HG03108 (cell line): ENCODE results near the gene CYP2A13.
"Not testable (repeated sequence)": the region's sequence is repeated elsewhere in the genome, so short reads cannot be mapped to it uniquely, and the experiment has no call there.

ENCODE experiments used
- ATAC-seq: cut with Tn5 transposase; IDR thresholded peaks from one replicate; pipeline ENCODE4 v1.9.1; 2021; ENCODE audit warnings: moderate library complexity; ENCODE audit not compliant: unreplicated experiment

Gene CYP2A13, protein sequence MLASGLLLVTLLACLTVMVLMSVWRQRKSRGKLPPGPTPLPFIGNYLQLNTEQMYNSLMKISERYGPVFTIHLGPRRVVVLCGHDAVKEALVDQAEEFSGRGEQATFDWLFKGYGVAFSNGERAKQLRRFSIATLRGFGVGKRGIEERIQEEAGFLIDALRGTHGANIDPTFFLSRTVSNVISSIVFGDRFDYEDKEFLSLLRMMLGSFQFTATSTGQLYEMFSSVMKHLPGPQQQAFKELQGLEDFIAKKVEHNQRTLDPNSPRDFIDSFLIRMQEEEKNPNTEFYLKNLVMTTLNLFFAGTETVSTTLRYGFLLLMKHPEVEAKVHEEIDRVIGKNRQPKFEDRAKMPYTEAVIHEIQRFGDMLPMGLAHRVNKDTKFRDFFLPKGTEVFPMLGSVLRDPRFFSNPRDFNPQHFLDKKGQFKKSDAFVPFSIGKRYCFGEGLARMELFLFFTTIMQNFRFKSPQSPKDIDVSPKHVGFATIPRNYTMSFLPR

GRCh38 chr19:41088151-41088550, at the start of gene CYP2A13:
TSS of gene CYP2A13 (plus strand) at chr19:41088451. CDS start at chr19:41088472, 21 bp downstream.
- no peak for ATAC-seq

DNA sequence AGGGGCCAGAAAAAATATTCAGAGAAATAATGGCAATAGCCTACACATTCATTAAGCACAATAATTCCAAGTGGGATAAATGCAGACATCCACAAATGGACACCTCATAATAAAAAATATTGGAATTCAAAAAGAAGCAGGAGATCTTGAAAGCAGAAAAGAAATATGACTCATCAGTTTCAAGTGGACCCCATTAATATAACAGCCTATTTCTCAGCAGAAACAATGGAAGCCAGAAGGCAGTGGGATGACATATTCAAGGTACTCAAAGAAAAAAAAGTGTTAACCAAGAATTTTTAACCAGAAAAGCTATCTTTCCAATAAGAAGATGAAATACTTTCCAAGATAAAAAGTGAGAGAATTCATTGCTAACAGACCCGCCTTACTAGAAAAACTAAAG, 48.4 kb upstream of the CYP2A13 start:
- ATAC-seq = no peak

- ATAC-seq = not testable (repeated sequence)
Observed at GRCh38 chr19:41045095-41045494, 43.2 kb upstream of the CYP2A13 start.

GRCh38 chr19:41050426-41050825, 37.8 kb upstream of the CYP2A13 start:
- no peak for ATAC-seq

- not testable (repeated sequence) for ATAC-seq
Observed at GRCh38 chr19:41052162-41052561, 36.1 kb upstream of the CYP2A13 start.

GRCh38 chr19:41053331-41053730, 34.9 kb upstream of the CYP2A13 start:
- ATAC-seq = not testable (repeated sequence)

DNA sequence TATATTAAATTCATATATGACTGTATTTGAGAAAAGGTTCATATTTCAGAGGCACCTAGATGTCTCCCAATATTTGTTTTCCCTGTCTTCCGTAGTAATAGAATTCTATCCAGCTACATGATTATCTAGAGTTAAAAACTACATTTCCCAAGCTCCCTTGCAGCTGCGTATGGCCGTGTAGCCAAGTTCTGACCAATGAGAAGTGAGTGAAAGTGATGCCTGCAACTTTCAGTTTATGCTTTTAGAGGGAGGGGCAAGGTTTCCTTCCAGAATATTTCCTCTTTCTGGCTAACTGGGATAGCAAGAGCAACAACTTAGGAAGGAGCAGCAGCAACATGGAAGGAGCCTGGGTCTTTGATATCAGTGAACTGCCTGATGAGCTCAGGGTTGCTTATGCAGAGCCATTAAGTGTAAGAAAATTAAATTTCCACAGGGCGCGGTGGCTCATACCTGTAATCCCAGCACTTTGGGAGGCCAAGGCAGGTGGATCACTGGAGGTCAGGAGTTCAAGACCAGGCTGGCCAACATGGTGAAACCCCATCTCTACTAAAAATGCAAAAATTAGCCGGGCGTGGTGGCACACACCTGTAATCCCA, 23.2 kb upstream of the CYP2A13 start:
- no peak for ATAC-seq

DNA sequence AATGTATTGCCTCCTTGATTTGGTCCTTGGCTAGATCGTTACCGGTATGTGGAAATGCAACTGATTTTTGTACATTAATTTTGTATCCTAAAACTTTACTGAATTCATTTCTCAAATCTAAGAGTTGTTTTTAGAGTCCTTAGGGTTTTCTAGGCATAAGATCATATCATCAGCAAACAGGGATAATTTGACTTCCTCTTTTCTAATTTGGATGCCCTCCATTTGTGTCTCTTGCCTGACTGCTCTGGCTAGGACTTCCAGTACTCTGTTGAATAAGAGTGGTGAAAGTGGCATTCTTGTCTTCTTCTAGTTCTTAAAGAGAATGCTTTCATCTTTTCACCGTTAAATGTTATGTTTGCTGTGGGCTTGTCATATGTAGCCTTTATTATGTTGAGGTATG, 12.0 kb upstream of the CYP2A13 start:
- no peak for ATAC-seq

GRCh38 chr19:41083516-41083915, 4.7 kb upstream of the CYP2A13 start:
- ATAC-seq = no peak

DNA sequence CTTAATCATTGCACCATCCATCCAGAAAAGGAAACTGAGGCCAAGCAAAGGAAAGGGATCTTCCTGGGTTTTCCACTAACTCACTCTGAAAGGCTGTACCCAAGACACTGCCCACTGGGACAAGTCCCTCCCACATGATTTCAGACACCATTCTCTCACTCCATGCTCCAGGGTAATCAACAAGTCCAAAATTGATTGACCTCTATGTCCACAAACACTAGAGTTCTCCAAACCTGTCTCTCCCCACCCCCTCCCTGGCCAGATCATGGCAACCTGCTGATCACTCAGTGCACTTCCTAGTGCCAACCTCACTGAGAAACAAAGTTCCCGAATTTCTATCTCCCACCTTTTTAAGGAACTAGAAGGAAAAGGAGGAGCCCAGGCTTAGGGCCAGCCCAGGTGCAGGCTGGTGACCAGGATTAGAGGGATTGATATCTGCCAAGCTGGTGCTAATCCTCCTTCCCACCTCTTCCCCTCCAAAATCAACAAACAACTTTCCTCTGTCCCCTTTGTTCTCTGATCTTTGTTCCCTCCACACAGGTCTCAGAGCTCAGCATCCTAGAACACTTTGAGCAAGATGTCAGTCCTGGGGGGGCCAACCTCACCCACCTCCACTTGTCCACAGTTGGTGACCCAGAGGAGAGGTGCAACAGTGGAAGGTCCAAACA, 2.4 kb upstream of the CYP2A13 start:
- ATAC-seq = no peak

DNA sequence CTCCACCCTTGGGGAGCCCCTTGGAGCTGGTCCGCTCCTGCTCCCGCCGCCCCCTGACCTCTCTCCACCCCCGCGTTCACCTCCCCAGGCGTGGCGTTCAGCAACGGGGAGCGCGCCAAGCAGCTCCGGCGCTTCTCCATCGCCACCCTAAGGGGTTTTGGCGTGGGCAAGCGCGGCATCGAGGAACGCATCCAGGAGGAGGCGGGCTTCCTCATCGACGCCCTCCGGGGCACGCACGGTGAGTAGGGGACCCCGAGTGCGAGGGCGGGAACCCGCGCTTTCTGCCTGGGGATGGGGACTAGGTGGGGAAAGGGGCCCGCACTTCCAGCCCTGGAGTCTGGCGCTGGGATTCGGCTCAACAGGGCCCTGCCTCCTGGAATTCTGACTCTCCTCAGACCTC, 1.7 kb downstream of the CYP2A13 start:
- no peak for ATAC-seq

GRCh38 chr19:41095703-41096102, 7.5 kb downstream of the CYP2A13 start:
- ATAC-seq = no peak

DNA sequence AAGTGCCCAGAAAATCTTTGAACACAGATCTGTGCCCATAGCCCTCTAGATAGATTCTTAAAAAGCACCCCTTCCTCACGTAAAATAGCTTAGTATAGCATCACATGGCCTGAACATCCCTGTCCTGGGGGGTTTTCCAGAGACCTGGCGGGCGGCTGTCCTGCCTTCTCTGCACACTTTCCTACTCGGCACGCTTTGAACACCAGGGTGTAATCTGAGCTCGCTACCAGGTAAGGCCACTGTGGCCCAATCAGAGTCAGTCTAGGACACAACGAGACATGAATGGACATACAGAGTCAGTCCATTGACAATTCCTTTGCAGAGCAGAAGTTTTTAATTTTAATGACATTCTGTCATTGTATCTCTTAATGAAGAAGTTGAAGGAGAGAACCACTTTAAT, 8.1 kb downstream of the CYP2A13 start:
- no peak for ATAC-seq

DNA sequence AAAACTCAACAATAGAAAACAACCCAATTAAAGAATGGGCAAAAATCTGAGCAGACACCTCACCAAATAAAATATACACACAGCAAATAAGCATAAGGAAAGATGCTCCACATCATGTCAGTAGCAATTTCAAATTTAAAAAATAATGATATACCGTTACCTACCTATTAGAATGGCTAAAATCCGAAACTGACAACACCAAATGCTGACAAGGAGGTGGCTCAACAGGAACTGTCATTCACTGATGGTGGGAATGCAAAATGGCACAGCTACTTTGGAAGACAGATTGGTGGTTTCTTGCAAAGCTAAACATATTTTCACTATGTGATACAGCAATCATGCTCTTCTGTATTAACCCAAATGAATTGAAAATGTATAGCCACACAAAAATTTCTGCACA, 9.1 kb downstream of the CYP2A13 start:
- no peak for ATAC-seq

- no peak for ATAC-seq
Observed at GRCh38 chr19:41098762-41099161, 10.5 kb downstream of the CYP2A13 start.

GRCh38 chr19:41102210-41102609, 14.0 kb downstream of the CYP2A13 start:
- not testable (repeated sequence) for ATAC-seq

DNA sequence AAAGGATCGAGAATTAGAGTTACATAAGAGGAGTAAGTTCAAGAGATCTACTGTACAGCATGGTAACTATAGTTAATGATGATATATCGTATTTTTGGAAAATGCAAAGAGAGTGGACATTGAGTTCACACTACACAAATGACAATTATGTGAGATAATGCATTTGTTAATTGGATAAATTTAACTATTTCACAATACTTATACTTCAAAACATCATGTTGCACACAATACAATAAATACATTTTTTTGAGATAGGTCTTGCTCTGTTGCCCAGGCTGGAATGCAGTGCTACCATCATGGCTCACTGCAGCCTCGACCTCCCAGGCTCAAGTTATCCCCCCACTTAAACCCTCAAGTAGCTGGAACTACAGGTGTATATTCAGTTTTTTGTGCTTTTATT, 17.9 kb downstream of the CYP2A13 start:
- ATAC-seq = no peak

DNA sequence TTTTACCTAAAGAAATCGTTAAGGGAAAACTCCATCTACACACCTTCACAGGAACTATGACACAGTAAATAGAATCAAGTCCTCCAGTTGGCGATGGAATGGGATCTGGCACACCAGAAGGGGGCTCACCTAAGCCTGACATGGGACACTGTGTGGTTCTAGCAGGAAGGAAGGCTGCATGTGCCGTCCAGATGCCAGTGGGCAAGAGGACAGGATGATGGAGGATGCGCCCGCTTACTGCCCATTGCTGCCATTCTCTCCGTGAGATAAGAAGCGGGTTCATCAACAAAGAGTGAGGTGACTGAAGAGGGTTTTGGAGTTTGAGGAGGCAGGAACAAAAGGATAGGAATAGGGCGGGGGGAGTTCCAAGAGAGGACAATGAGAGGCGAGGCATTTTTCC, 23.0 kb downstream of the CYP2A13 start:
- no peak for ATAC-seq

GRCh38 chr19:41111750-41112295, 23.6 kb downstream of the CYP2A13 start:
- ATAC-seq = no peak

- no peak for ATAC-seq
Observed at GRCh38 chr19:41112728-41113290, 24.6 kb downstream of the CYP2A13 start.

- ATAC-seq = no peak
Observed at GRCh38 chr19:41114132-41114531, 25.9 kb downstream of the CYP2A13 start, which contains the start of gene CYP2F1. TSS of gene CYP2F1 (plus strand) at chr19:41114432. CDS start at chr19:41116189, 1,757 bp downstream.
